Osteoblast (primary cell): ENCODE measurements around the gene PTPRC. TPM values are rescaled to one million over a fixed set of nuclear protein-coding genes. Genes with fewer than 3 reads are reported as not detected.

ENCODE experiments used
- DNase-seq: peaks from one replicate; pipeline ENCODE4 v3.0.0; 2011; ENCODE audit warnings: low spot score, mixed read lengths; ENCODE audit not compliant: insufficient read length; ENCODE audit errors: missing footprints
- H2AFZ ChIP-seq: 2 replicates; pipeline ENCODE4 v1.6.0; 2011; ENCODE audit warnings: mild to moderate bottlenecking, low read length
- H3K27ac ChIP-seq: 2 replicates; pipeline ENCODE4 v1.5.1; 2011; ENCODE audit warnings: mild to moderate bottlenecking, low read depth, low read length, moderate library complexity
- H3K27me3 ChIP-seq: 2 replicates; pipeline ENCODE4 v1.6.0; 2012; ENCODE audit warnings: mild to moderate bottlenecking, control low read depth, inconsistent platforms, low read length, moderate library complexity; ENCODE audit not compliant: insufficient read depth
- H3K36me3 ChIP-seq: 2 replicates; pipeline ENCODE4 v1.5.1; 2011; ENCODE audit warnings: mild to moderate bottlenecking, low read length, control low read depth, moderate library complexity; ENCODE audit not compliant: insufficient read depth
- H3K4me1 ChIP-seq: 2 replicates; pipeline ENCODE4 v1.5.1; 2011; ENCODE audit warnings: mild to moderate bottlenecking, low read length, control low read depth, moderate library complexity; ENCODE audit not compliant: insufficient read depth
- H3K4me2 ChIP-seq: 2 replicates; pipeline ENCODE4 v1.6.0; 2011; ENCODE audit warnings: mild to moderate bottlenecking, low read length; ENCODE audit not compliant: insufficient read depth
- H3K4me3 ChIP-seq: fragments of 200-600 bp; sonication (generic); 3 replicates; pipeline ENCODE4 v1.5.1; 2012; ENCODE audit warnings: mild to moderate bottlenecking, low read length, inconsistent platforms; ENCODE audit not compliant: insufficient read depth
- H3K79me2 ChIP-seq: 2 replicates; pipeline ENCODE4 v1.6.0; 2012; ENCODE audit warnings: mild to moderate bottlenecking, low read length, control low read depth, inconsistent platforms; ENCODE audit not compliant: insufficient read depth
- H3K9me3 ChIP-seq: 2 replicates; pipeline ENCODE4 v1.5.1; 2011; ENCODE audit warnings: low read depth, low read length, control low read depth
- H4K20me1 ChIP-seq: 2 replicates; pipeline ENCODE4 v1.6.0; 2012; ENCODE audit warnings: mild to moderate bottlenecking, low read length, control low read depth; ENCODE audit not compliant: insufficient read depth
- total RNA-seq: library from RNA; depleted of rRNA; stranded (reverse); fragments of >200 nt; gene quantifications from 2 replicates; pipeline ENCODE4 v1.2.3, GENCODE V29; 2012
- TF ChIP-seq, protein P1 (sequence below): IDR thresholded peaks from 2 replicates; pipeline ENCODE4 v1.5.1; 2011; ENCODE audit warnings: mild to moderate bottlenecking, low read depth, low read length, moderate library complexity; ENCODE audit errors: extremely low read depth

The PTPRC gene
- total RNA-seq, 1 donor: 1.1 TPM

DNA sequence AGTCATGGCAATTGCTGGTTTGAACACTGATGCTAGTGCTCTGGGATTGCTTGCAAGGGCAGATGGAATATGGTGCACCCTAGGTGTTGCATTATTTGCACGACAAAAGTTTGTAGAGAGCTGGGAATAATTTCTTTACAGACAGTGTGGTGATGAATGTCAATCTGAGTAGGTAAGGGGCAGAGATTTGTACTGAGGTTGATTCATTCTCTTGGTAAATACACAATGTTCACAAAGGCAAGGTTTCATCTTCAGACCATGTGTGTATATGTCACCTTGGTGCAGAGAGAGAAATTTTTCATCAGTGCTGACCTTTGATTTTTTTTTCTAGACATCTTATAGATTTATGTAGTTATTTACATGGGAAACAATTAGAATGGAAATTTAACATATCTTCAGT lies 5.0 kb downstream of the PTPRC start:
- no peaks in the 10 kb centered on the region for H3K9me3 ChIP-seq
- no peaks in the 10 kb centered on the region for H4K20me1 ChIP-seq
- no peak overlapping the region for H3K4me2 ChIP-seq
- H3K4me1 ChIP-seq: no peaks in the 10 kb centered on the region
- H3K79me2 ChIP-seq: no peaks in the 10 kb centered on the region
- TF ChIP-seq, protein P1, sequence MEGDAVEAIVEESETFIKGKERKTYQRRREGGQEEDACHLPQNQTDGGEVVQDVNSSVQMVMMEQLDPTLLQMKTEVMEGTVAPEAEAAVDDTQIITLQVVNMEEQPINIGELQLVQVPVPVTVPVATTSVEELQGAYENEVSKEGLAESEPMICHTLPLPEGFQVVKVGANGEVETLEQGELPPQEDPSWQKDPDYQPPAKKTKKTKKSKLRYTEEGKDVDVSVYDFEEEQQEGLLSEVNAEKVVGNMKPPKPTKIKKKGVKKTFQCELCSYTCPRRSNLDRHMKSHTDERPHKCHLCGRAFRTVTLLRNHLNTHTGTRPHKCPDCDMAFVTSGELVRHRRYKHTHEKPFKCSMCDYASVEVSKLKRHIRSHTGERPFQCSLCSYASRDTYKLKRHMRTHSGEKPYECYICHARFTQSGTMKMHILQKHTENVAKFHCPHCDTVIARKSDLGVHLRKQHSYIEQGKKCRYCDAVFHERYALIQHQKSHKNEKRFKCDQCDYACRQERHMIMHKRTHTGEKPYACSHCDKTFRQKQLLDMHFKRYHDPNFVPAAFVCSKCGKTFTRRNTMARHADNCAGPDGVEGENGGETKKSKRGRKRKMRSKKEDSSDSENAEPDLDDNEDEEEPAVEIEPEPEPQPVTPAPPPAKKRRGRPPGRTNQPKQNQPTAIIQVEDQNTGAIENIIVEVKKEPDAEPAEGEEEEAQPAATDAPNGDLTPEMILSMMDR: no peak
- no peak for DNase-seq
- H3K4me3 ChIP-seq: no peak overlapping the region
- no peaks in the 10 kb centered on the region for H3K27me3 ChIP-seq
- no peaks in the 10 kb centered on the region for H3K36me3 ChIP-seq
- H3K27ac ChIP-seq: no peak overlapping the region
- no peak overlapping the region for H2AFZ ChIP-seq

DNA sequence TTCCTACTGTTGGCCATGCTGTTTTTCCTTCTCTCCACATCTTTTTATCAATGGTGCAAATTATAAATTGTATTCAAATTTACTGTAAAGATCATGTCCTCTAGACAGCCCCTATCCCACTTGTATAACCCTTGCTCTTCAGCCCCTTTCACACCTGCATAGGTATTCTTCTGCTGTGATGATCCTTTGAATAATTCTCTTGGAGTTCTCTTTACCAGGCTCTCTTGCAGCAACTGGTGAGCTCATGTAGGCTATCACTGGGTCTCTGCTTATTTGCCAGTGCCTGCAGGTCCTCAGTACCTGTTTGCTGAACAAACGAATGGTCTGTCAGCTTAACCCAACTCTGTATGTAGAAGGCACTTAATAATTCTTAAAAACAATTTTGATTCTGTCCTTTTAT lies 8.2 kb downstream of the PTPRC start:
- no peak overlapping the region for H3K27ac ChIP-seq
- TF ChIP-seq, protein P1: no peak
- no peaks in the 10 kb centered on the region for H3K36me3 ChIP-seq
- H3K9me3 ChIP-seq: no peaks in the 10 kb centered on the region
- H4K20me1 ChIP-seq: no peaks in the 10 kb centered on the region
- H3K27me3 ChIP-seq: no peaks in the 10 kb centered on the region
- H3K4me2 ChIP-seq: no peak overlapping the region
- no peak overlapping the region for H2AFZ ChIP-seq
- H3K4me1 ChIP-seq: no peaks in the 10 kb centered on the region
- DNase-seq: no peak
- H3K4me3 ChIP-seq: no peak overlapping the region
- H3K79me2 ChIP-seq: no peaks in the 10 kb centered on the region

DNA sequence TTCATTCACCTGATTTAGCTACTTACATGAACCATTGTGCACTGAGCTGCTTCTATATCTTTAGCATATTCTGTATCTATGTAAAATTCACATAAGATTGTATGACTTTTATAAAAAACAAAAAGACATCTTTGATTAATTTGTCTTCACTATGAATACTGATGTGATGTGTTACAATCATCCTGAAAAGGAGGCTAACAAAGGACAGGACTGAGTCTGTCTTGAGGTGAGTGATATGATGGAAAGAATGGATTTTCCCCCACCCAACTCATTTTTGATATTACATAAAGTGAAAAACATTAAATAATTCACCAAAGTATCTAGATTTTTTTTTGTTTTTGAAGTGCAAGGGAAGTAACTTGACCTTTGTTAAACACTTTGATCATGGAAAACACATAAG lies 9.8 kb downstream of the PTPRC start:
- H3K9me3 ChIP-seq: no peaks in the 10 kb centered on the region
- no peaks in the 10 kb centered on the region for H3K27me3 ChIP-seq
- no peaks in the 10 kb centered on the region for H3K36me3 ChIP-seq
- DNase-seq: no peak
- no peak overlapping the region for H3K4me3 ChIP-seq
- no peaks in the 10 kb centered on the region for H4K20me1 ChIP-seq
- TF ChIP-seq, protein P1: no peak
- no peaks in the 10 kb centered on the region for H3K4me1 ChIP-seq
- H3K79me2 ChIP-seq: no peaks in the 10 kb centered on the region
- no peak overlapping the region for H3K4me2 ChIP-seq
- H3K27ac ChIP-seq: no peak overlapping the region
- no peak overlapping the region for H2AFZ ChIP-seq

DNA sequence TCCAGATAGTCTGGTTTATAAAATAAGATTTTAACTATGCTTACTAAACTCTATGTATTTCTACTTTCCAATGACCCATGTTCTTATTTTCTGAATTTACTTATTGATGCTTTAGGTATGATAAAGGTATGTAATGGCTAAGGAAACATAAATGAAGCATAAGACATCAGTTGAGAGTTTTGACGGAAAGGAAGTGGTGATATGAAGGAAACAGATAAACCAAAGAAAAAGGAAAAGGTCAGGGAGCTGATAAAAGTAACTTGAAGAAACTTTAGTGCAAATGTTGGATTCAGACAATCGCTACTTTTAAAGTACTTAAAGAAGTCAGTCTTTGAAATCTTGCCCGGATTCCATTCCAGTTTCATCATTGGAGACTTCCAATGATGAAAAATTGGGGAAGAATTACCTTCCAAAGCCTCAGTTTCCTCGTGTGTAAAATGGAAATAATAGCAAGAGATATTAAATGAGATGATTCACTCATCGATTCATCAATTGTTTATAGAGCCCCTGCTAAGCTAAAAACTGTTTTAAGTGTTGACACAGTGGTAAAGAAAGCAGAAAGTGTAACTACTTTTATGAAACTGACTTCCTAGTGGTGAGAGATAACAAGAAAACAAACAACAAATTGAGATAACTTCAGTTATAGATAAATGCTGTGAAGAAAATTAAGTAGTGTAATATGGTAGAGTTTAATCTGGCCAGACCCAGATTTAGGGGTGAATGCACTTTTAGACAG lies 10.6 kb downstream of the PTPRC start:
- H3K36me3 ChIP-seq: no peaks in the 10 kb centered on the region
- no peaks in the 10 kb centered on the region for H3K79me2 ChIP-seq
- H4K20me1 ChIP-seq: no peaks in the 10 kb centered on the region
- no peak overlapping the region for H3K27ac ChIP-seq
- no peak overlapping the region for H2AFZ ChIP-seq
- no peak overlapping the region for H3K4me3 ChIP-seq
- H3K4me1 ChIP-seq: no peaks in the 10 kb centered on the region
- no peak overlapping the region for H3K4me2 ChIP-seq
- TF ChIP-seq, protein P1: no peak
- H3K9me3 ChIP-seq: no peaks in the 10 kb centered on the region
- DNase-seq: no peak
- no peaks in the 10 kb centered on the region for H3K27me3 ChIP-seq
